NCI-H748 treated with DMSO at 0.1 percent for 48 hours (cell line): ENCODE measurements around the gene RGL4.
"Not testable (repeated sequence)": the region's sequence is repeated elsewhere in the genome, so short reads cannot be mapped to it uniquely, and the experiment has no call there.

Source experiments
- DNase-seq: peaks from one replicate; lab custom pipeline; 2025; lab: John Stamatoyannopoulos, UW

Gene RGL4, protein sequence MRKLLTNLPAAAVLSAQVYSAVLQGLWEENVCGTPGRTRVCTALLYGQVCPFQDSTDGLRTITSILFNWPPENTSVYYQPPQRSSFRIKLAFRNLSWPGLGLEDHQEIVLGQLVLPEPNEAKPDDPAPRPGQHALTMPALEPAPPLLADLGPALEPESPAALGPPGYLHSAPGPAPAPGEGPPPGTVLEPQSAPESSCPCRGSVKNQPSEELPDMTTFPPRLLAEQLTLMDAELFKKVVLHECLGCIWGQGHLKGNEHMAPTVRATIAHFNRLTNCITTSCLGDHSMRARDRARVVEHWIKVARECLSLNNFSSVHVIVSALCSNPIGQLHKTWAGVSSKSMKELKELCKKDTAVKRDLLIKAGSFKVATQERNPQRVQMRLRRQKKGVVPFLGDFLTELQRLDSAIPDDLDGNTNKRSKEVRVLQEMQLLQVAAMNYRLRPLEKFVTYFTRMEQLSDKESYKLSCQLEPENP

DNA sequence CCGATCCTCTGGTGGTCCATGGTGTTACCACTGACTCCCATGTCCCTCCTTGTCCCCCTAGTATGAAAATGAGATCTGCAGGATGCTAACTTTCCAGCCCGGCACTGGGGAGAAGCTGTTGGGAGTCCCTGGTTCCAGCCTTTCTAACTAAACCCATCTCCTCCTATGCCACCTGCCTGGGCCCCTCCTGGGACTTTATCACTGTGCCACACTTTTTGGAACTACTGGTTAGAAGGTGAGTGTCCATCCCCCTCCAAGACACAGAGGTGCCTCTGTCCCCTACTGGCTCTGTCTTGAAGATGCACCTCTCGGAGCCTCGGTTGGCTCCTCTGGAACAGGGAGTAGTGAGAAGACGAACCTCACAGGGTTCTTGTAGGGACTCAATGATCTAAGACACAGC, at the start of gene RGL4:
Gene RGL4 (plus strand): TSS at position 301 of the 400 bp plus-strand sequence. CDS start 1,018 bp downstream, outside the sequence.
- DNase-seq: no peak

GRCh38 chr22:23646526-23646925, 44.3 kb upstream of the RGL4 start:
- not testable (repeated sequence) for DNase-seq

DNA sequence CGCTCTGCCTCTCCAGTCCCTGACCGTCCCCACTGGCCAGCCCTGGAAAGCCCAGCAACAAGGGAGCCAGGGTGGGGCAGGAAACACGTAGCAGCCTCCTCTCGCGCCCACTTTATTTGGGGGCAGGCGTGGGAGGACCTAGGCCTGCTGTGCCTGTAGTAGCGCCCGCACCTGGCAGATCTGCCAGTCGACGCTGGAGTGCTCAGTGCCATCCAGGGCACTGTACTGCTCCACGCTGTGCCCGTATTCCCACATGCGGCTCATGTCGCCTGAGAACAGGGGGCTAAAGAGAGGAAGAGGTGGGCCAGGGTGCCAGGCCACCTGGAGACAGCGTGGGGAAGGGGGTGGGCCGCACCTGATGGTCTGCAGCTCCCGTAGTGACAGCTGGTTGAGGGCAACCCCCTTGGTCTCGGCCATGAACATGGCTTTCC, 41.7 kb upstream of the RGL4 start:
- no peak for DNase-seq

- DNase-seq: no peak
Observed at GRCh38 chr22:23651676-23652075, 39.1 kb upstream of the RGL4 start.

DNA sequence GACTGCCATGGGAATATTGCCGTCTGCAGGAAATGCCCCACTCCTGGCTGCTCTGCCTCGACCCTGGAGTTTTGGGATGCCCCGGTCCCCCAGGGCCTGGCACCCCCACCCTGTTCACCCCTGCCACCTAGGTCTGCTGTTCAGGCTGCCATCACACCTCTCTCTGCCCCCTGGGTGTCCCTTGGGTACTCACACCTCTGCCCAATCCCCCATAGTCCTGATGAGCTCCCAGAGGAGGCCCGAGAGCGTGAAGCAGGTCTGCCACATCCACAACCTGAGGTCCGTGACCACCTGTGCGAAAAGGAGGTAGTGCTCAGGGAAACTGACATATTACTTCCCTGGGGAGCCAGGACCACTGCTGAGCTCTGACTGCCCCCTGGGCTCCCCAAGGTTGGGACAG, 38.5 kb upstream of the RGL4 start:
- DNase-seq: no peak

- no peak for DNase-seq
Observed at GRCh38 chr22:23652711-23653110, 38.1 kb upstream of the RGL4 start.

DNA sequence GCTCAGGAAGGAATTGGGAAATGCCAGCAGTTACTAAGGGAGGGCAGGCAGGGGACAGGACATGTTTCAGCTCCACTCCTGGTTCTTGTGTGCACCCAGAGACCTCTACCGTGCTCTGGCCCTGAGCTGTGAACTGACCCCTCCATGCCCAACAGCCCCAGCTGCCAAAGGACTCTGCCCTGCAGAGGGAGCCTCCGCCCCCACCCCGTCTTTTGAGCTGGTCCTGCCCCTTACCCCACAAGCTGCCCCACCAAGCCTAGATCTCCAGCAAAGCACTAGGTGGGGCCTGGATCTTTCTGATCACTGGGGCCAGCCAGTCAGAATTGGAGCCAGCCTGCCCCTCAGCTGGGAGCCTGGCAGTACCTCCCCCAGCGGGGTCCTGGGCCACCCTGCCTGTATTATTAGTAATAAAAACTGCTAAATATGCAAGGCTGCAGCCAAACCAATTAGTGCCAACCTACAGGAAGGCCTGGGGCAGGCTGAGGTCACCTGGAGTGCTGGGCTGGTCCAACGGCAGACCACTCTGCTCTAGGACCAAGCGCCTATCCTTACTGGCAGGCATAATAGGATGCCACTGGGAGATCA, 34.8 kb upstream of the RGL4 start:
- no peak for DNase-seq

- DNase-seq: no peak
Observed at GRCh38 chr22:23657727-23658126, 33.1 kb upstream of the RGL4 start.

- not testable (repeated sequence) for DNase-seq
Observed at GRCh38 chr22:23660381-23660780, 30.4 kb upstream of the RGL4 start.

GRCh38 chr22:23670378-23671295, 20.2 kb upstream of the RGL4 start:
- no peak for DNase-seq

DNA sequence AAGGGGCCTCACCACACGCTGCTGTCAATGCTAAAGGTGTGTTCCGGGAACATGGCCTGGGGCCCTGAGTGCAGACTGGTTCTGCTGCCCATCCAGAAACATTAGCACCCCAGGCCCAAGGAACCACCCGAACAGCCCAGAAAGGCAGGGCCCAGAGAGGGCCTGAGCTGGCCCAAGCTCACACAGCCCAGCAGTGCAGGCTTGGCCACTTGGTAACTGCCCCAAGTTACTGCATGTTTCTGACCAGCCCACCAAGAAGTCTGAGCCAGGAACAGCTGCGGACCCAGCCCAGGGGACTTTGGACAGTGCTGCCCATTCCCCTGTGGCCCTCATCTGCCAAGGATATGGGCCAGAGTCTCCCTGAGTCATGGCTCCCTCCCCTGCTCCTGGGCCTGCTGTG, 19.4 kb upstream of the RGL4 start:
- DNase-seq: not testable (repeated sequence)

GRCh38 chr22:23672307-23673049, 18.3 kb upstream of the RGL4 start:
- DNase-seq: not testable (repeated sequence)

- no peak for DNase-seq
Observed at GRCh38 chr22:23673050-23673620, 17.7 kb upstream of the RGL4 start.

DNA sequence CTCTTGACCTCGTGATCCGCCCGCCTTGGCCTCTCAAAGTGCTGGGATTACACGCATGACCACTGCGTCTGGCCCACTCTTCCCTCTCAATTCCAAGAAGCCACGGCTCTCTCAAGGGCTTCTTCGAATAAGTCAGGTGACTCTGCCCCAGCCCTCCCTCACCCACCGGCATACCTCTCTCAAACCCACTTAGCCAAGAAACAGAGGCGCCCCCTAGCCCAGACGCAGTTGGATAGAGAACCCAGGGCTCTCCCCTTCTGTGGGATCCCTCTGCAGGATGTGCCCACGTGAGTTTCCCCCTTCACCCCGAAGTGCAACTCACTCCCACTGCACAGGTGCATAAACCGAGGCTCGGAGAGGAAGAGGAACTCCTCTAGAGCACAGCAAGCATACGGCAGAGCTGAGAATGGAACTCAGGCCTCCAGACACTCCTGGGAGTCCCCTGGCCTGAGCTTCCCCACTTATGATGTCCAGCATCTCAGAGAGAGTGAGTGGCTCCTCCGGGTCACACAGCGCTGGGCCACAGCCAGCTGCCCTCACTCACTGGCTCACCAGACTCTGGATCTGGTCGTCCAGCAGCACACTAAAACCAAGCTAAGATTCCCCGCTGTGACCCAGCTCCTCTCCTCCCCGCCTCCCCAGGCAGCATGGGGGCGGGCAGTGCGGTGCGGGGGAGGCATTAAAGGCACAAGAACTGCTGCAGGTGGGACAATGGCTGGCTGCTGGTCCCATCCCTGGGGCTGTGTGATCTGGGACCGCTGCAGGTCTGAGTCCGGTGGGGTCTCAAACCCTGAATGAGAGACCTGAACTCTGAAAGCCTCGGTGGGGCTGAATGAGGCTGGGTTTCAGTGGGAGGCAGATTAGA, 16.8 kb upstream of the RGL4 start:
- DNase-seq: no peak

- not testable (repeated sequence) for DNase-seq
Observed at GRCh38 chr22:23674886-23675501, 15.8 kb upstream of the RGL4 start.

- no peak for DNase-seq
Observed at GRCh38 chr22:23675502-23676415, 15.1 kb upstream of the RGL4 start.

DNA sequence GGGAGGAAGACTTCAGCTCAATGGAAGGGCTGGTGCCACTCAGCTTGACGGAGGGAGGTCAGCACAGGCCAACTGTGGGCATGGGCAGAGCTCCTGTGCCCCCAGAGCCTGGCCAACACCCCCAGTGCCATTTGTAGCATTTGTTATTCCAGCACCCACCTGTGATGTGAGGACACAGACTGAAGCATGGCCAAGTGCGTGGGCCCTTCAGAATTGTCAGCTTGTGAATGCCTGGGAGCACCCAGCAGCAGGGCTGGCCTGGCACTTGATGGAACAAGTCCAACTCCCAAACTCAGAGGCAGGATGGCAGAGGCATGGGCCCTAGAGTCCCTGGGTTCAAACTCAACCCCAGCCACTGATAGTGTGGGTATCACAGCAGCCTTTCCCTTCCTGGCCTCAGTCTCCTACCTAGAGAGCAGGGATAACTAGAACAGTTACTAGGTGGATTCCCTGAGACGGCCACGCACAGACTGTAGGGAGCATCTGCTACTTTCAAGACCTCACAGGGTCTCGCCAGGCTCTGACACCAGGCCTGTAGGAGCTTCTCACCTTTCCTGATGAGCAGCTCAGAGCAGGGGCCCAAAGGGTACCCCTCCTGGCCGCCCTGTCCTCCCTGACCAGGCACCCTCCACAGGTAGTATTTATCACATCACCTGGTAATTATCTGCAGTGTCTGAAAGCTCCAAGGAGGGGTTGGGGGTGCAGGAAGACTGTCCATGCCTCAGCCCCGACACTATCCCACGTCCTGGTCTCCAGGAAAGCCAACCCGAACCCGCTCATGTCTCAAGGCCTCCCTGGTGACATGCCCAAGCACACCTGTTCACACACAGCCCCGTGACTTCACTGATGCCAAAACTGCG, 13.7 kb upstream of the RGL4 start:
- not testable (repeated sequence) for DNase-seq

DNA sequence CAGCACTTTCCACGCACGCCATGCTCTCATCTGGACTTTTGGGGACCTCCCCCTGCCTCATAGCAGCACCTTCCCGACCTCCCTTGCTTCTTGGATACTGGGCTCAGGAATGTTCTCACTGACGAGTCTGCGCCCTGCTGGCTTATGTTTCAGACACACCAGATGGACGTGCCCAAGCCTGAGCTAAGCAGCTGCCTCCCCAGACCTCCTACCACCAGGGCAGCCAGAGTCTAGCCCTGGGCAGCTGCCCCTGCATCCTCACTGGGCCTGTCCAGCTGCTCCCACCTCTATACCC, 13.2 kb upstream of the RGL4 start:
- DNase-seq: no peak
